DOHH2 (cell line): ENCODE measurements around the gene ACER1.
"Not testable (repeated sequence)": the region's sequence is repeated elsewhere in the genome, so short reads cannot be mapped to it uniquely, and the experiment has no call there.

ENCODE experiments used
- H3F3A ChIP-seq: fragments of 200-600 bp; sonication (generic), shearing (Covaris generic); 2 replicates; pipeline ENCODE4 v1.6.0; 2016; ENCODE audit warnings: antibody characterized with exemption, mild to moderate bottlenecking; ENCODE audit not compliant: control insufficient read depth, insufficient read depth
- H3K27ac ChIP-seq: fragments of 200-600 bp; sonication (generic); 2 replicates; pipeline ENCODE4 v1.5.1; 2014; ENCODE audit warnings: low read depth, mild to moderate bottlenecking, low read length, moderate library complexity
- H3K27me3 ChIP-seq: fragments of 200-600 bp; sonication (generic); 2 replicates; pipeline ENCODE4 v1.6.1; 2014; ENCODE audit warnings: mild to moderate bottlenecking, low read length, mixed read lengths; ENCODE audit not compliant: control insufficient read depth
- H3K36me3 ChIP-seq: fragments of 200-600 bp; sonication (generic); 2 replicates; pipeline ENCODE4 v1.6.1; 2014; ENCODE audit warnings: mild to moderate bottlenecking, low read length, moderate library complexity, mixed read lengths; ENCODE audit not compliant: control insufficient read depth
- H3K4me1 ChIP-seq: fragments of 200-600 bp; sonication (generic); 2 replicates; pipeline ENCODE4 v1.6.1; 2014; ENCODE audit warnings: mild to moderate bottlenecking, low read length, mixed read lengths; ENCODE audit not compliant: control insufficient read depth
- H3K4me2 ChIP-seq: fragments of 200-600 bp; sonication (generic); 2 replicates; pipeline ENCODE4 v1.6.0; 2014; ENCODE audit warnings: mild to moderate bottlenecking, low read length, moderate library complexity
- H3K4me3 ChIP-seq: fragments of 200-600 bp; sonication (generic); 2 replicates; pipeline ENCODE4 v1.5.1; 2014; ENCODE audit warnings: mild to moderate bottlenecking, low read length, mixed read lengths
- H3K79me2 ChIP-seq: fragments of 200-600 bp; sonication (generic); 2 replicates; pipeline ENCODE4 v1.6.1; 2014; ENCODE audit warnings: mild to moderate bottlenecking, low read length, mixed read lengths; ENCODE audit not compliant: control insufficient read depth
- H3K9me2 ChIP-seq: fragments of 200-600 bp; sonication (generic); replicated peaks from 2 replicates; pipeline ENCODE4 v1.6.1; 2014; ENCODE audit warnings: mild to moderate bottlenecking, low read length, mixed read lengths; ENCODE audit not compliant: control insufficient read depth
- H3K9me3 ChIP-seq: fragments of 200-600 bp; sonication (generic); 2 replicates; pipeline ENCODE4 v1.6.1; 2014; ENCODE audit warnings: antibody characterized with exemption, low read length, mixed read lengths; ENCODE audit not compliant: control insufficient read depth, insufficient read depth
- H4K20me1 ChIP-seq: fragments of 200-600 bp; sonication (generic); 2 replicates; pipeline ENCODE4 v1.6.0; 2014; ENCODE audit warnings: low read depth, mild to moderate bottlenecking, antibody characterized with exemption, low read length, moderate library complexity; ENCODE audit not compliant: control insufficient read depth, insufficient read depth
- EZH2phosphoT487 ChIP-seq: fragments of 200-600 bp; sonication (generic); IDR thresholded peaks from 2 replicates; pipeline ENCODE4 v1.6.1; 2017; ENCODE audit warnings: borderline replicate concordance, mild to moderate bottlenecking, antibody characterized with exemption, low read length, moderate library complexity, mixed read lengths
- TF ChIP-seq, protein P1 (sequence below): fragments of 200-600 bp; sonication (generic); IDR thresholded peaks from one replicate; pipeline ENCODE4 v1.5.1; 2014; ENCODE audit warnings: antibody characterized with exemption, mild to moderate bottlenecking, low read depth, low read length; ENCODE audit not compliant: poor library complexity, severe bottlenecking

The ACER1 gene

DNA sequence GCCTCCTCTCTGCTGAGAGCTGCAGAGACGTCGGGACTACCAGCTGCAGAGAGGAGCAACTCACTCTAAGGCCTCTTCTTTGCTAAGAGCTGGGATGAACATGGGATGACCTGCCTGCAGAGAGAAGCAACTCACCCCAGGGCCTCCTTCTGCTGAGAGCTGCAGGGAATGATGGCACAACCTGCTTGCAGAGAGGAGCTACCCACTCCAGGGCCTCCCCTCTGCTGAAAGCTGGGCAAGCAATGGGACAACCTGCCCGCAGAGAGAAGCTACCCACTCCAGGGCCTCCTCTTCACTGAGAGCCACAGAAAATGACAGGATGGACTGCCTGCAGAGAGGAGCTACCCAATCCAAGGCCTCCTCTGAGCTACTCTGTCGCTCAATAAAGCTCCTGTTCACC, 46.7 kb downstream of the ACER1 start:
- Histone ChIP-seq H3K4me1 (no peaks in the 10 kb centered on the region), H3K36me3 (no peaks in the 10 kb centered on the region), H3K27ac (no peak overlapping the region), H3K4me3 (no peak overlapping the region), H3K9me3 (peaks cover 36% of the 10 kb centered on the region), H3K79me2 (no peaks in the 10 kb centered on the region), H3K9me2 (no peaks in the 10 kb centered on the region), H3K27me3 (no peaks in the 10 kb centered on the region), H3K4me2 (no peak overlapping the region), H3F3A (no peaks in the 10 kb centered on the region), H4K20me1 (no peaks in the 10 kb centered on the region)
- TF ChIP-seq, protein P1, sequence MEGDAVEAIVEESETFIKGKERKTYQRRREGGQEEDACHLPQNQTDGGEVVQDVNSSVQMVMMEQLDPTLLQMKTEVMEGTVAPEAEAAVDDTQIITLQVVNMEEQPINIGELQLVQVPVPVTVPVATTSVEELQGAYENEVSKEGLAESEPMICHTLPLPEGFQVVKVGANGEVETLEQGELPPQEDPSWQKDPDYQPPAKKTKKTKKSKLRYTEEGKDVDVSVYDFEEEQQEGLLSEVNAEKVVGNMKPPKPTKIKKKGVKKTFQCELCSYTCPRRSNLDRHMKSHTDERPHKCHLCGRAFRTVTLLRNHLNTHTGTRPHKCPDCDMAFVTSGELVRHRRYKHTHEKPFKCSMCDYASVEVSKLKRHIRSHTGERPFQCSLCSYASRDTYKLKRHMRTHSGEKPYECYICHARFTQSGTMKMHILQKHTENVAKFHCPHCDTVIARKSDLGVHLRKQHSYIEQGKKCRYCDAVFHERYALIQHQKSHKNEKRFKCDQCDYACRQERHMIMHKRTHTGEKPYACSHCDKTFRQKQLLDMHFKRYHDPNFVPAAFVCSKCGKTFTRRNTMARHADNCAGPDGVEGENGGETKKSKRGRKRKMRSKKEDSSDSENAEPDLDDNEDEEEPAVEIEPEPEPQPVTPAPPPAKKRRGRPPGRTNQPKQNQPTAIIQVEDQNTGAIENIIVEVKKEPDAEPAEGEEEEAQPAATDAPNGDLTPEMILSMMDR, result no peak
- no peak for TF ChIP-seq EZH2phosphoT487

DNA sequence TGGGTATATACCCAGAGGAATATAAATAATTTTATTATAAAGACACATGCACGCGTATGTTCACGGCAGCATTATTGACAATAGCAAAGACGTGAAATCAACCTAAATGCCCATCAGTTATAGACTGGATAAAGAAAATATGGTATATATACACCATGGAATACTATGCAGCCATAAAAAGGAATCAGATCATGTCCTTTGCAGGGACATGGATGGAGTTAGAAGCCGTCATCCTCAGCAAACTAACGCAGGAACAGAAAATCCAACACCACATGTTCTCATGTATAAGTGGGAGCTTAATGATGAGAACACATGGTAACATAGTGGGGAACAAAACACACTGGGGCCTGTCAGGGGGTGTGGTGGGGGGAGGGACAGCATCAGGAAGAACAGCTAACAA, 51.0 kb downstream of the ACER1 start:
- Histone ChIP-seq H3K79me2 (peaks cover 21% of the 10 kb centered on the region), H3K4me1 (peaks cover 16% of the 10 kb centered on the region)
- H3K9me2 ChIP-seq, result not testable (repeated sequence)

DNA sequence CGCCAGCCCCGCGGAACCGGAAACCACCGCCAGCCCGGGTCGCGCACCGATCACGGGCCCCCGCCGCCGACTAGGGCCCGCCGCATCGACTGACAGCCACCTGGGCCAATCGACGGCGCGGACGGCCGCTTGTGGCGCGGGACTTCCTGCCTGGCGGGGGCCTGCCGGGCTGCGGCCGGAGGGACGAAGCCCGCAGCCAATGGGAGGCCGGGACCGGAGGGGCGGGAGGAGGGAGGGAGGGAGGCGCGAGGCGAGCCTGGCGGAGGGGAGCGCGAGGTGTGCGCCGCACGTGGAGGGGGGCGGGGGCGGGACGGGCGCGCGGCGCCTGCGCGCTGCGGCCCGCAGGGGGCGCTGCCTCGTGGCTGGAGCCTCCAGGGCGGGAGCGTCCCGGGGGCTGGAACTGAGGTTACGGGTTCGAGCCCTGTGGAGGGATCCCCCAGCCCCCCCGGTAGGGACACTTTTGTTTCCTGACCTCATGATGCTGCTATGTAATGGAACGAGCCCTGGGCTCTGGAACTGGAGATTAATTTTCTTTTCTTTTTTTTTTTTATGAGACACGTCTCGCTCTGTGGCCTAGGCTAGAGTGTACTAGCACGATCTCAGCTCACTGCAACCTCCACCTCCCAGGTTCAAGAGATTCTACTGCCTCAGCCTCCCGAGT, 53.4 kb downstream of the ACER1 start, which contains the start of gene MLLT1:
Gene MLLT1 (minus strand): TSS at position 45 of the 661 bp plus-strand sequence. CDS start 191 bp downstream, outside the sequence.
- no peaks in the 10 kb centered on the region for H3K9me3 ChIP-seq
- no peaks in the 10 kb centered on the region; the same call in 1 of the 2 replicates for H3F3A ChIP-seq
- no peaks in the 10 kb centered on the region for H3K9me2 ChIP-seq
- H3K4me2 ChIP-seq, result peak within 1 kb of the TSS; percentile 88
- peaks cover 44% of the 10 kb centered on the region for H3K79me2 ChIP-seq
- peaks cover 18% of the 10 kb centered on the region; the same call in 1 of the 2 replicates for H4K20me1 ChIP-seq
- peak within 1 kb of the TSS; percentile 76 for H3K4me3 ChIP-seq
- no peak for TF ChIP-seq EZH2phosphoT487
- TF ChIP-seq, protein P1, result peak; percentile 60
- no peak within 1 kb of the TSS for H3K27ac ChIP-seq
- peaks cover 22% of the 10 kb centered on the region for H3K36me3 ChIP-seq
- H3K4me1 ChIP-seq, result peaks cover 22% of the 10 kb centered on the region
- H3K27me3 ChIP-seq, result no peaks in the 10 kb centered on the region

More for the DNA sequence above, 51.0 kb downstream of the ACER1 start:
- H3K27ac ChIP-seq, H3F3A ChIP-seq, H3K27me3 ChIP-seq, H3K4me2 ChIP-seq, H4K20me1 ChIP-seq, H3K4me3 ChIP-seq: not testable (repeated sequence)
- peaks cover 11% of the 10 kb centered on the region for H3K36me3 ChIP-seq
- H3K9me3 ChIP-seq, result peaks cover 15% of the 10 kb centered on the region

DNA sequence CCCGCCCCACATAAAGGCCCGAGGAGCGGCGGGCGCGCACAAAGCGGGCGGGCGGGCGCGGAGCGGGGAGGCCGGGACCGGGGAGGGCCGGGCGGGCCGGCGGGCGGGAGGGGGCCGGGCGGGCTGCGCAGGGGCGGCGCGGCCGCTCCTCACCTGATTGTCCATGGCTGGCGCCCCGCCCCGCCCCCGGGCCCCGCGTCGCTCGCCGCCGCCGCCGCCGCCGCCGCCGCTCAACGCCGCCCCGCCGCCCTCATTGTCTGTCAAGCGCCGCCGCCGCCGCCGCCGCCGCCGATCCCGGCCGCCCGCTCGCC, 53.8 kb downstream of the ACER1 start:
- Histone ChIP-seq H3K4me3 (peak overlapping the region; percentile 76), H3K4me1 (peaks cover 22% of the 10 kb centered on the region), H3K27ac (no peak overlapping the region), H3K9me3 (no peaks in the 10 kb centered on the region), H3K9me2 (no peaks in the 10 kb centered on the region), H4K20me1 (peaks cover 19% of the 10 kb centered on the region; the same call in 1 of the 2 replicates), H3F3A (no peaks in the 10 kb centered on the region; the same call in 1 of the 2 replicates), H3K27me3 (no peaks in the 10 kb centered on the region), H3K4me2 (peak overlapping the region; percentile 88), H3K79me2 (peaks cover 49% of the 10 kb centered on the region), H3K36me3 (peaks cover 22% of the 10 kb centered on the region)
- TF ChIP-seq EZH2phosphoT487, result no peak
- TF ChIP-seq, protein P1, result no peak
